Germinal center (tissue), 1 donor: ENCODE results near the gene TMEM169.
"Not testable (repeated sequence)": the region's sequence is repeated elsewhere in the genome, so short reads cannot be mapped to it uniquely, and the experiment has no call there.

Experiments used
- DNase-seq: peaks from one replicate; pipeline ENCODE4 v3.0.0; 2012; ENCODE audit warnings: mixed read lengths, low spot score

The TMEM169 gene

DNA sequence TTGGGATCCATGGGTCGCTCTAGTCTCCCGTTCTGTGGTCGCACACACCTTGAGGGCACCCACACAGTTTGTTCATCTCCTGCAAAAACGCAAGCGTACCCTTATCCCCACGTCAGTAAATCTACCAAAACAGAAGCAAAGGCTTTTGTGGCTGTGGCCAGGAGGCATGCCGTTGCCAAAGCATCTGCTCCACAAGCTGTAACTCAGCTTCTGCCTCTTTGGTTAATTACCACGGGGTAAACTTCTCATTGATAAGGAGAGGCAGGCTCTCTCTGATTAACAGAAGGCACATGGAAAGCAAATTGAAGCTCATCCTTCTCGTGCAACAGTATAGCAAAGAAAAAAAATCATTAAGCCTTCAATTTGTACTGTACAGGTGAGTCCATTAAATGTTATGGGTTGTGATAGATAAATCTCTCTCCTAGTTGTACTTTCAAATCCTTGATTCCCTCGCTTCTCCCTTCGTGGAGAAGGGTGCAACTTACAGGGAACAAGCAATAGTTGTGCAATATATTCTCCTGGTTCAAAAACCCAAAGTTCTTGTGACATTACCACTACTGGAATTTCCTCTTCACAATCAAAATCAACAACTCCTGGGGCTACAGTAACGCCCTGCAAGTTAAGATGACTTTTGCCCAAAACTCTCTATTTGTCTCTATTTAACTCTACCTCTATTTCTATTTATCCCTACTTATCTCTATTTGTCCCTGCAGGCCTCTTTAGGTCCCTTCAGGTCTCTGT lies 10.4 kb upstream of the TMEM169 start:
- DNase-seq = no peak

DNA sequence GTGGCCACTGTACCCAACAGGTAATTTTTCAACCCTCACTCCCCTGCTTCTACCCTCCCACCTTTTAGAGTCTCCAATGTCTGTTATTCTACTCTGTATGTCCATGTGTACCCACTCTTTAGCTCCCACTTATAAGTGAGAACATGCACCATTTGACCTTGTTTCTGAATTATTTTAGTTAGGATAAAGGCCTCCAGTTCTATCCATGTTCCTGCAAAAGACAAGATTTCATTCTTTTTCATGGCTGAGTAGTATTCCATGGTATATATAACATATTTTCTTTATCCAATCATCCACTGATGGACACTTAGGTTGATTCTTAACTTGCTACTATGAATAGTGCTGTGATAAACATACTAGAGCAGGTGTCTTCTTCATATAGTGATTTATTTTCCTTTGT lies 9.2 kb upstream of the TMEM169 start:
- no peak for DNase-seq

DNA sequence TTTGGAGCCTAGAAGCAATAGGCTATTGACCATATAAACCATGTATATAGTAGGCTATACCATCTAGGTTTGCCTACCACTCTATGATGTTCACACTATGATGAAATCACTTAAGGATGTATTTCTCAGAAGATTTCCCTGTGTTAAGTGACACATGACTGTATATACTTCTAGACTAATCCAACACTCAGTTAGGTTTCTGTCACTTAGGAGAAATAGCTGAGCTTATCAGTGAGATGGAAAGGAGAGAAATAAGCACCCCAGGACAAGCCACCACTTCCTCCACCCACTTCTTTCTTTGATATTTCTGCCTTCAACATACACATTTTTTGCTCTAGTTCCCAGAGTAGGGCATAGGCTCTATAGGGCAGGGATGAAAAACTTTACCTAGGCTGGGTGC lies 7.9 kb upstream of the TMEM169 start:
- no peak for DNase-seq

DNA sequence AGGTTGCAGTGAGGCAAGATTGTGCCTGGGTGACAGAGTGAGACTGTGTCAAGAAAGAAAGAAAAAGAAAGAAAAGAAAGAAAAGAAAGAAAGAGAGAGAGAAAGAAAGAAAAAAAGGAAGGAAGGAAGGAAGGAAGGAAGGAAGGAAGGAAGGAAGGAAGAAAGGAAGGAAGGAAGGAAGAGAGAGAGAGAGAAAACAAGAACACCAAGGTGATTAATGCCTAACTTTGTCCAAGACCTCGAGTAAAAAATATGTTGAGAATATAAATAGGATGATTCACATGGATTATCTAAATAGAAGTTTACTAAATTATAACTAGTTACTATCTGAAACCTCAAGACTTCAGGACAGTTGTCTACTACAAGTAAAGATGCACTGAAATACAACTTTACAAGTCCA lies 7.3 kb upstream of the TMEM169 start:
- DNase-seq = no peak

DNA sequence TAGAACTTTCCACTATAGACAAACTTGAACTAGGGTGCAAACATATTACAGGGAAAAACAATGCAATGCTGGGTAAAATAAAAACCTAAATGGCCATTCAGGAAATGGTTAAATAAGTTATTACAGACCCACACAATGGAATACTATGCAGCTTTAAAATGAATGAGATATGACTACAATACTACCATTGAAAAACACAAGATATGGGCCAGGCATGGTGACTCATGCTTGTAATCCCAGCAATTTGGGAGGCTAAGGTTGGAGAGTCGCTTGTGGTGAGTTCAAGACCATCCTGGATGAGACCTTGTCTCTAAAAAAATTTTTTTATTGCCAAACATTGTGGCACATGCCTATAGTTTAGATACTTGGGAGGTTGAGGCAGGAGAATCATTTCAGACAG lies 6.9 kb upstream of the TMEM169 start:
- DNase-seq = no peak

DNA sequence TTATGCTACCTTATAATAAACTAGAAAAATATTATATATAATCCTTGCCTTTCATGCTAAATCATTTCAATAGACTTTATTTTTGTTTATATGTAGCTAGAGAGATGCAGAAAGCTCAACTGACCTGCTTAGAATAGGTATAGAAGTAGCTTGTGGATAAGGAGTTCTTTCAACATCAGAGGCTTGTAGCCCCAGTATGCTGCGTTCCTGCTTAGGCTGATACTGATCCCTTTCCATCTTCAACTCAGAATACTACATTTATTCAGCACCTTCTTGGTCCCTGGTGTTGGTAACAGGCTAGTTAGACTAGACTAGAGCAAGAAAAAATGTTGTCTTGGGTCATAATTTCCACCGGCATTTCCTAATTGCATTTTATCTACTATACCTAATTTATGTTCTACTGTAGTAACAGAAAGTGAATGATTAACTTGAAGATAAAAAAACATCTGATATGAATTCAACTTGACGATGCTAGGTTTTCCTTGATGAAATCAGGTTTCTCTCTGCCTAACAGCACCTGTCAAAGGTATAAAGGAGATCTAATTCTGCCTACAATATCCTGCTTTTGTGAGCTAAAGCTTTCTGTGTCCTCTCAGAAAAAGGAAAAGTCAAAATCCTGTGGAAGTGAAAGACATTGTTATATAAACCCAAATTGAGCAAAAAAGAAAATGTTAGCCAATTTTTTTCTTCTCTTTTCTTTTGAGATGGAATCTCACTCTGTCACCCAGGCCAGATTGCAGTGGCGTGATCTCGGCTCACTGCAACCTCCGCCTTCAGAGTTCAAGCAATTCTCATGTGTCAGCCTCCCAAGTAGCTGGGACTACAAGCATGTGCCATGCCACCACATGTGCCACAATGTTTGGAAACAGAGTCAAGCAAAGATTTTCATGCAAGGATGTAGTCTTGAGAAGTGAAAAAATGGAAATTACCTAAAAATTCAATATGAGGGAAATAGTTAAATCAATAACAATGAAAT lies 5.9 kb upstream of the TMEM169 start:
- no peak for DNase-seq

DNA sequence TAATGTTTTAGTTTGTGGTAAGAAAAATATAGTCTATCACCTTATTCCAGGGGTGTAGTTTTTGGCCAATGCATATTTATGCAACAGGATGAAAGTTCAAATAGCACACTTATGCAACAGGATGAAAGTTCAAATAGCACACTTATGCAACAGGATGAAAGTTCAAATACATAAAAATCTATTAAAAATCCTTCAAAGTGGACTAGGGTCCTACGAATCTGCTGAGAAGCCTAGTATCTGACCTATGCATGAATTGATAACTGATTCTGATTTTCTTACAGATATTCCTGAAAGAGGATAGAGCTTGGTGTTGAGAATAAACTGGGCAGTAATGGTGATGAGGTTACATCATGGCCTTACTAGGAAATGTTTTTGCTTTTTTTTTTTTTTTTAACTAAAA lies 2.9 kb upstream of the TMEM169 start:
- DNase-seq = no peak

DNA sequence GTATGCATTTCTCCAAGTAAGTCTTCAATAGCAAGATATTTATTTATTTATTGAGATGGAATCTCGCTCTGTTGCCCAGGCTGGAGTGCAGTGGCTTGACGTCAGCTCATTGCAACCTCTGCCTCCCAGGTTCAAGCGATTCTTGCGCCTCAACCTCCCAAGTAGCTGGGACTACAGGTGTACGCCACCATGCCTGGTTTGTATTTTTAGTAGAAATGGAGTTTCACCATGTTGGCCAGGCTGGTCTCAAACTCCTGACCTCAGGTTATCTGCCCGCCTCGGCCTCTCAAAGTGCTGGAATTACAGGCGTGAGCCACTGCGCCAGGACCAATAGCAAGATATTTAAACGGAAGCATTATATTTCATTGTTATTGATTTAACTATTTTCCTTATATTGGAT lies 1.7 kb upstream of the TMEM169 start:
- not testable (repeated sequence) for DNase-seq

DNA sequence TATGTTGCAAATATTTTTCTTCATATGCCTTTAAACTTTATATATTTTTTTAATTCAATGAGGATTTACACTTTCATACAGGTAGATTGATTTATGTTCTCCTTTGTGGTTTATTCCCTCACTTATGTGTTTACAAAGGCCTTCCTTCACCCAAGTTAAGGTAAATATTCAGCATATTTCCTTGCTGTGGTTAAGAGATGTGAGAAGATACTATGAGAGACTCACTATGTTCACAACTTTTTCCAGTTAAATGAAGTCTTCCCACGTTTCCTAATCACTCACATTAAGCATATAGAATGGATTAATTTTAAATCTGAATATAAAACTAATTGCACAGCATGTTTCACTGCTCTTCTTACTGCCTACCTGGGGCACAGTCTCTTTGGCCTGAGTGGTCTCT lies 707 bp upstream of the TMEM169 start:
- DNase-seq = no peak

DNA sequence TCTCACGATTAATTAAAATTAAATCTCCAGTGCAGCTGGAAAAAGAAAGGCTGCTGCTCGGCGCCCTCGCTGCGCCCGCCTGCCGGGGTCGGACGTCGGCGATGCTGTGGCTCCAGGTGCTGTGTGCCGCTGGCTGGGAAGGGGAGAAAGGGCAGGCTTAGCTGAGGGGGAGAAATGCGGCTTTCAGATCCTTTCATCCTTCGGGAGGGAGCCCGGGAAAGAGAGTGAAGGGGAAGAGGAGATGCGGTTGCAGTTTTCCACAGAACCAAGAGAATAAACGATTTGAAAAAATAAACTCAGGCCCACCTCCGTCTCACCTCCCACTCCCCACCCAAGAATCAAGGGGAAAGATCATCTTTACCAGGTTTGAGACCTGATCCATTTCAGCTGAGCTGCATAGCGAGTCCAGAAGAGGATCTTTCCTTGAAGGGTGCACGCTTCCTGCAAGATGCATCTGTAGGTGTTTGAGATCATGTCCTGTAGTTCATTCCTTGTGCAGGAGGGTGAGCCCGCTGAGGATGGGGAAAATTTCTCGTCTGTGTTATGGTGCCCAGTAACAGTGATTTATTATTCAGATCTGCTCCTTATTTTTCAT lies 495 bp downstream of the TMEM169 start:
- DNase-seq = peak; percentile 12

DNA sequence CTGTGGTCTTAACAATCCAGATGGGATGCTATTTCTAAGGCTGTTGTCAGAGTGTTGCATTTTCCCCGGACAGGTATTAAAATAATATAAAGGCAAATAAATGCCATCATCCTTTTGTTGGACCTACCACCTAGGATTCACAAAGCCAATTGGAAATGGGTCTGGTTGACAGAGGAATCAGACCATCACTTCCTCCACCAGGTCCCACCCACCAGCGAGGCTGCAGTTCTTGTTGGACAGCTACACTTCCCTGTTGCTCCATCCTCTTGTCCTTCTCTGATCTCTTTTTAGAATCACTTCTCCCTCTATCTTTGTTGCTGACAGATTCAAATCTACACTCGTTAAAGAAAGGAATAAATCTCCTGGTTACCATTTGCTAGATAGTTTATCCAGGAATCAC lies 1.1 kb downstream of the TMEM169 start:
- DNase-seq = no peak

DNA sequence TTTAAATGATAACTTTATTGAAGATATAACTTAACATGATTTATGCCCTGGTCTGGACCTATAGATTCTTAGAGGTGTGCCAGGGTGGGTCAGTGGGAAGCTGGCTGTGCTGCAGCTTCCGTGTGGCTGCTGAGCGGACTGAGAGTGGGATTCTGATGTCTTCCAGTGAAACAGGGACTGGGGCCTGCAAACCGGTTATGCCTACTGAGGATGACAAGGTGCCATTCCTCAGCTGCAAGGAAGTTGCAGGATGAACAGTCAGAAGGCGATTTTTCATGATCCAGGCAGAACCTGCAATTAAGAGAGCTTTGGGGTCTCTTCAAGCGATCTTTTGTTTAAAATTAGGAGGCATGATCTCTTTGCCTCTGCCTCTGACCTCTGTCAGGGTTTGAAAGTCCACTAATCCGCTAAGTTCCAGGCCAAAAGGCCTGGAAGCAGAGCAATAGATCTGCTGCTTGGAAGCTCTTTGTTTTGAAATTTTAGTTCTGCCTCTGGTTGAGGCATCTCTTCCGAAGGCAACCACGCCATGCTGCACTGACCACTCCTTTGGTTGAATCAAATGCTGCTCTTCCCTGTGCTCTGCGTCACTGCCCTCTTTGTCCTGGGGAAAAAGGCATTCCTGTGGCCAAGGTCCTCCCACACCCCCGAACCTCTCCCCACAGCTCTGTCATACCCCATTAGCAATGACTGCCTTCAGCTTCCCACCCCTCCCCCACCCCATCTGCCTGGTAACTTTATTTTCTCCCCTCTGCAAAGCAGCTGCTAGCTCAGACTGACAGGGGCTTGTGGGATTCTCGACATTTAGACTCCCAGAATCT lies 2.0 kb downstream of the TMEM169 start:
- no peak for DNase-seq

DNA sequence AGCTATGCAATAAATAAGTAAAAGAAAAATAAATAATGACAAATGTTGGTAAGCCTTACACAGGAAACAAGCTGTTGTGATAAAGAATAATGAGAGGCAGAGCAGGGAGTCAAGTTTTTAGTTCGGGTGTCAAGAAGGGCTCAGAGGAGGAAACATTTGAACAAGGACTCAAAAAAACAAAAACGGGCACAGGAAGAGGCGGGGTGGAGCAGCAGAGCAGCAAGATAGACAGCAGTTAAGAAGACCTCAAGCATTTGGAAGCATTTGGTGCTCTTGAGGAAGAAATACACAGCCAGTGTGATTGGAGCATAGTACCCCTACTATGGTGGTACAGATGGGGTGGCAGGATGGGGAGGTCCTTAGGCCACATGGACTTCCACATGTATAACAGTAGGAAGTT lies 2.8 kb downstream of the TMEM169 start:
- no peak for DNase-seq

DNA sequence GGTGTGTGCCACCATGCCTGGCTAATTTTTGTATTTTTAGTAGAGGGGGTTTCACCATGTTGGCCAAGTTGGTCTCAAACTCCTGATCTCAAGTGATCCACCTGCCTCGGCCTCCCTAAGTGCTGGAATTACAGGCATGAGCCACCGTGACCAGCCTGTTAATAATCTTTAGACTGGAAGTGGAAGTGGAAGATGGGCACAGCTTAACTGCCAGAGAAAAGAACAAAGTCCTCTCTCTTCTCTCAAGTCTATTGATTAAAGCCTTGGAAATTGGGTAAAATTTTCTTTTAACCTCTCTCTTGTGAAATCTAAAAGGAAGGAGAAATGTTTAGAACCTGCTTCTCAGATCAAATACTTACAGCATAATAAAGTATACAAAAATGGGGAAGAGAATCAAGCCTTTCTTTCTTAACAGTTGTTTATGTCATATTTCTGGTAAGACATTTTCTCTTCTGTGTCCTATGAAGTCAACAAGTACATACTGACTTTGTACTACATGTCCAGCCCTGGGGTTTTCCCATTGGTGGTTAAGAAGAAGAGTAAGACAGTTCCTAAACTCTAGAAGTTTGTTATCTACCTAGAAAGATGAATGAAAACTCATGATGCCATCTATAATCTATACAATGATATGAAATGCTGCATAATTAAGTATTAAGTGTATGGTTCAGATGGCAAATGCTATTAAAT lies 4.6 kb downstream of the TMEM169 start:
- DNase-seq = no peak

DNA sequence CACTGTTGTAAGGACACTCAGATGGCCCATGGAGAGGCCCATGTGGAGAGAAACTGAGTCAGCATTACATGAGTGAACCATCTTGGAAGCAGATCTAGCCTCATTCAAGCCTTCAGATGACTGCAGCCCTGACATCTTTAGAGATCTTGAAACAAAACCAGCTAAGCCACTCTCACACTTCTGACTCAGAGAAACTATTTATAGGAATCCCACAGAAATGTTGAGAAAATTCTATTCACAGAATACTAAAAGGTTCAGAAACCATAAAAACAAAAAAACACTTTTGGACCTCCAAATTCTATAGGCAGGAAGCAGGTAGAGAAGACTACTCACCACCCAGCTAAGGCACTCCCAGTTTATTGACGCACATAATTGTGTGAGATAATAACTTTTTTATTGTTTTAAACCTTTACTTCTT lies 8.7 kb downstream of the TMEM169 start:
- no peak for DNase-seq

DNA sequence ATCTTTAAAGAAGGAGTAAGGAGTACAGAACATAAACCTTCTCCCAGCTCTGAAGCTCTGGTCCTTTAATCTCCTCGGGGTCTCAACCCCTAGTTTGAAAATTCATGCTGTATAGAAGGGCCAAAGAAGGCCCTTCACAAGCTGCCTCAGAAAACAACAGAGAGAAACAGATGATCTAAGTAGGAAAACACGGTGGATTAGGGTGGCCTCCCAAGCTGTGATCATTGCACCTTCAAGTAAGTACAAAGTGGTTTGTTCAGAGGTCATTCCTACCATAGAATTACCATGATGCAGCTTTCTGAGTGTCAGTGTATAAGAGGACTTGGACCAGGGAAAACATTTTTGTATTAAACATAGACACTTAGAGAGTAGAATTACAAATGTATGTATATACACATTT lies 10.9 kb downstream of the TMEM169 start:
- no peak for DNase-seq

DNA sequence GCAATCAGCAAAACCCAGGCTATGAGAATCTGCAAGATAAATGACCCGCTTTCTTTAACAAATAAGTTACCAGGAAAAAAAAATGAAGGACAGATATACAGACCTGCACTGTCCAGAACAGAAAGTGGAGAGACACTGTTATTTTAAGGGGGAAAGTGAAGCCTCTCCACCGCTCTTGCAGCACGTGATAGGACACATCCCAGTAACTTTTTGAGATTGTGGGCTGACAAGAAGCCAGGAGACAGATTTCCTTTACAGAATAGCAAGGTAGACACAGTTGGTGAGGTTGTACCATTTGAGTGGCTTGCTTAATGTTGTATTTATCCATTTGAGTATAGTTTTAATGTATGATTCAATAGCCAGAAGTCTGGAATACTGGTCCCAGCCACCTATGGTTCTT lies 13.0 kb downstream of the TMEM169 start:
- no peak for DNase-seq

DNA sequence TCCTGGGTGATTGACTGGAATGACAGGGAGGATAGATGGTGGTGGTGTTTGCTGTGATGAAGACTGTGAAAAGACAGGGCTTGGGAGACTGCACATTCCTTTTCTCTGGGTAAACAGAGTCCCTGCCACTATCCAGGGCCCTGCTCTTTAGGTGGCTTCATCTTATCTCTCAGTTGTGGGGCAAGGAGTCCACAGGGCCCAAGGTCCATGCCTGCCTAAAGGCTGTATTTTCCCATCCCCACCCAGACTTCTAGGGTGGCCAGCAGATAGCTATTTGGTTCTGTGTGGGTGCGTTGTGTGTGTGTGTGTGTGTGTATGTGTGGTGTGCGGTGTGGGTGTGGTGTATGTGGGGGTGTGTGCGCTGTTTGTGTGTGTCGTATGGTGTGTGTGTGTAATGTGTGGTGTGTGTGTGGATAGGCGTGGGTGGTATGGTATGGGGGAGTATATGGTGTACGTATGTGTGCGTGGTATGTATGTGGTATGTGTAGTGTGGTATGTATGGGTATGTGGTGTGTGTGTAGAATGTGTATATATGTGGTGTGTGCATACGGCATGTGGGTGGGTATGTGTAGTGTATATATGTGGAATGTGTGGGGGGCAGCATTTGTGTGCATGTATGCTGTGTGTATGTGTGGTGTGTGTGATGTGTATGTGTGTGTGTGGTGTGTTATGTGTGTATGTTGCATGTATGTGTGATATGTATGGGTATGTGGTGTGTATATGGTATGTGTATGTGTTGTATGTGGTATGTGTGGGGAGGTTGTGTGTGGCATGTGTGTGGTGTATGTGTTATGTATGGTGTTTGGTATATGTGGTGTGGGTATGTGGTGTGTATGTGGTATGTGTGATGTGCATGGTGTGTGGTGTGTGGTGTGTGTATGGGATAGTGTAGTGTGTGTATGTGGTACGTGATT lies 17.0 kb downstream of the TMEM169 start:
- no peak for DNase-seq

DNA sequence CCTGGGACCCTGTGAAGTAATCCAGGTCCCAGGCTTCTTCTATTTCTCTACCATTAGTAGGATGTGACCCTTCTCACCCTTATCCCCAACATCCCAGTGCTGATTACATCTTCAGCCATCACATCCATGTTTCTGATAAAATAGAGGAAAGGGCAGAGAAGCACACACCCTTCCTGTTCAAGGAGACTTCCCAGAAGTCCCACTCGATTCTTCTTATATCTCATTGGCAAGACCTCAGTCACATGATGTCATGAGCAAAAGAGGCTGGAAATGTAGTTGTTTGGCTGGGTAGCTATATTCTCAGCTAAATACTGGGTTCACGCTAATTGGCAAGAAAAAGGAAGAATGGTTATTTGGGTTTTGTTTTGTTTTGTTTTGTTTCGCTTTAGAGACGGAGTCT lies 19.4 kb downstream of the TMEM169 start:
- no peak for DNase-seq

DNA sequence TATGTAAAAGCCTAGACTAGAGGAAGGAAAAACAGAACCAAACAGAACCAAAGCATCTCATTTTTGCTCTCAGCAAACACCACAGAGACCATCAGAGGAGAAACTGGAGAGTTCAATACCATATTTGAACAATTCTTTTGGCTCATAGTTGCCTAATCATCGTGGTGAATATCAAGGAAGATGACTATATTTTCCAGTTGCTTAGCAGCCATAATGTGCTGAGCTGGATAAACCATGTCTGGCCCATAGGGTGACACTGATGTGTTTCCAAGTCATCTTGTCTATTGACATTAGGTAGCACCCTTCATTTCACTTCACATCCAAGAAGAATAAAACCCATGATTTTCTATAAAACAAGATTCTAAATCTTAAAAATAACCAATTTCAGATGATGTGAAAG lies 21.5 kb downstream of the TMEM169 start:
- no peak for DNase-seq
